H9 (cell line): ENCODE data around the gene TEAD1. TPM values are rescaled to one million over a fixed set of nuclear protein-coding genes. Genes with fewer than 3 reads are reported as not detected.

Experiments used
- DNase-seq: peaks from one replicate; pipeline ENCODE4 v3.0.0-alpha.2; 2017
- H2AFZ ChIP-seq: one replicate; pipeline ENCODE4 v1.6.1; 2013; ENCODE audit warnings: mild to moderate bottlenecking, low read length, control low read depth, moderate library complexity
- H2AK5ac ChIP-seq: 2 replicates; pipeline ENCODE4 v1.6.1; 2013; ENCODE audit warnings: low read length, control low read depth, mixed read lengths; ENCODE audit not compliant: insufficient read length
- H2BK120ac ChIP-seq: one replicate; pipeline ENCODE4 v1.6.1; 2013; ENCODE audit warnings: low read depth, mild to moderate bottlenecking, low read length, control low read depth, inconsistent platforms; ENCODE audit not compliant: poor library complexity, severe bottlenecking
- H2BK12ac ChIP-seq: 2 replicates; pipeline ENCODE4 v1.6.1; 2013; ENCODE audit warnings: low read length, control low read depth, mixed read lengths, low read depth; ENCODE audit not compliant: insufficient read length
- H2BK15ac ChIP-seq: 2 replicates; pipeline ENCODE4 v1.6.1; 2013; ENCODE audit warnings: low read depth, low read length, control low read depth
- H2BK20ac ChIP-seq: one replicate; pipeline ENCODE4 v1.6.1; 2013; ENCODE audit warnings: low read depth, mild to moderate bottlenecking, low read length, control low read depth, inconsistent platforms; ENCODE audit not compliant: poor library complexity, severe bottlenecking
- H2BK5ac ChIP-seq: 2 replicates; pipeline ENCODE4 v1.6.1; 2013; ENCODE audit warnings: low read length, control low read depth, mixed read lengths; ENCODE audit not compliant: insufficient read length
- H3K14ac ChIP-seq: 2 replicates; pipeline ENCODE4 v1.6.1; 2013; ENCODE audit warnings: low read length, control low read depth; ENCODE audit not compliant: insufficient read depth
- H3K18ac ChIP-seq: 2 replicates; pipeline ENCODE4 v1.6.1; 2013; ENCODE audit warnings: low read depth, mild to moderate bottlenecking, mixed read lengths, low read length, control low read depth; ENCODE audit not compliant: insufficient read length
- H3K23ac ChIP-seq: 2 replicates; pipeline ENCODE4 v1.6.1; 2013; ENCODE audit warnings: low read length, control low read depth, mixed read lengths, low read depth; ENCODE audit not compliant: insufficient read length
- H3K23me2 ChIP-seq: 2 replicates; pipeline ENCODE4 v1.6.1; 2013; ENCODE audit warnings: low read depth, mild to moderate bottlenecking, mixed read lengths, low read length, control low read depth; ENCODE audit not compliant: insufficient read length, poor library complexity, severe bottlenecking
- H3K27ac ChIP-seq: 2 replicates; pipeline ENCODE4 v1.5.1; 2013; ENCODE audit warnings: low read length, control low read depth, mixed read lengths, low read depth; ENCODE audit not compliant: insufficient read length
- H3K27me3 ChIP-seq: 2 replicates; pipeline ENCODE4 v1.6.1; 2013; ENCODE audit warnings: low read length, control low read depth, inconsistent platforms; ENCODE audit not compliant: insufficient read depth
- H3K4ac ChIP-seq: 2 replicates; pipeline ENCODE4 v1.6.1; 2013; ENCODE audit warnings: low read depth, mild to moderate bottlenecking, control low read depth, inconsistent platforms, low read length, moderate library complexity
- H3K4me1 ChIP-seq: 2 replicates; pipeline ENCODE4 v1.6.1; 2013; ENCODE audit warnings: low read length, control low read depth, inconsistent platforms; ENCODE audit not compliant: insufficient read depth
- H3K4me2 ChIP-seq: 2 replicates; pipeline ENCODE4 v1.6.1; 2013; ENCODE audit warnings: low read length, control low read depth, mixed read lengths; ENCODE audit not compliant: insufficient read length, insufficient read depth
- H3K56ac ChIP-seq: 2 replicates; pipeline ENCODE4 v1.6.1; 2013; ENCODE audit warnings: low read depth, mild to moderate bottlenecking, mixed read lengths, low read length, control low read depth; ENCODE audit not compliant: insufficient read length
- H3K79me1 ChIP-seq: 2 replicates; pipeline ENCODE4 v1.6.1; 2013; ENCODE audit warnings: low read depth, mild to moderate bottlenecking, moderate library complexity, low read length, control low read depth, inconsistent platforms; ENCODE audit not compliant: insufficient read depth, poor library complexity, severe bottlenecking
- H3K79me2 ChIP-seq: 2 replicates; pipeline ENCODE4 v1.6.1; 2013; ENCODE audit warnings: low read length, control low read depth, inconsistent platforms; ENCODE audit not compliant: insufficient read depth
- H3K9ac ChIP-seq: 2 replicates; pipeline ENCODE4 v1.6.1; 2013; ENCODE audit warnings: low read length, control low read depth, mixed read lengths; ENCODE audit not compliant: insufficient read length; ENCODE audit errors: extremely low read depth
- H3K9me3 ChIP-seq: one replicate; pipeline ENCODE4 v1.6.1; 2013; ENCODE audit warnings: low read depth, low read length, inconsistent platforms; ENCODE audit not compliant: control insufficient read depth
- H3T11ph ChIP-seq: one replicate; pipeline ENCODE4 v1.6.1; 2013; ENCODE audit warnings: mild to moderate bottlenecking, low read length, control low read depth, inconsistent platforms
- H4K20me1 ChIP-seq: one replicate; pipeline ENCODE4 v1.6.1; 2013; ENCODE audit not compliant: control insufficient read depth, insufficient read length, insufficient read depth
- H4K5ac ChIP-seq: 2 replicates; pipeline ENCODE4 v1.6.1; 2013; ENCODE audit warnings: low read depth, mild to moderate bottlenecking, mixed read lengths, low read length, control low read depth; ENCODE audit not compliant: insufficient read length
- H4K8ac ChIP-seq: replicated peaks from 2 replicates; pipeline ENCODE4 v1.6.1; 2013; ENCODE audit warnings: low read length, control low read depth, mixed read lengths, low read depth; ENCODE audit not compliant: insufficient read length
- H4K91ac ChIP-seq: 2 replicates; pipeline ENCODE4 v1.6.1; 2013; ENCODE audit warnings: low read depth, mild to moderate bottlenecking, moderate library complexity, mixed read lengths, low read length, control low read depth; ENCODE audit not compliant: insufficient read length
- H3K27ac Mint-ChIP-seq, 3 experiments: 2 replicates in 2 of 3; 3 replicates in 1 of 3; pipeline ENCODE4 v1.8.0; 2020 to 2021; ENCODE audit warnings: mixed read lengths in 3 of 3, mild to moderate bottlenecking in 1 of 3, moderate library complexity in 1 of 3
- H3K27me3 Mint-ChIP-seq: 2 replicates; pipeline ENCODE4 v1.8.0; 2021; ENCODE audit warnings: low read depth, mild to moderate bottlenecking, moderate library complexity, mixed read lengths
- H3K36me3 Mint-ChIP-seq, 3 experiments: 2 replicates in 2 of 3; 3 replicates in 1 of 3; pipeline ENCODE4 v1.8.0; 2020 to 2021; ENCODE audit warnings: low read depth in 3 of 3, mixed read lengths in 3 of 3; ENCODE audit not compliant: insufficient read depth in 1 of 3
- H3K4me1 Mint-ChIP-seq, 2 experiments: 2 replicates each; pipeline ENCODE4 v1.8.0; 2020; ENCODE audit warnings: mixed read lengths in 2 of 2
- H3K4me3 Mint-ChIP-seq, 2 experiments: 2 replicates in 1 of 2; 3 replicates in 1 of 2; pipeline ENCODE4 v1.8.0; 2020 to 2021; ENCODE audit warnings: mild to moderate bottlenecking in 2 of 2, mixed read lengths in 2 of 2, moderate library complexity in 1 of 2
- H3K9me3 Mint-ChIP-seq, 2 experiments: 2 replicates in 1 of 2; 3 replicates in 1 of 2; pipeline ENCODE4 v1.8.0; 2020; ENCODE audit warnings: mild to moderate bottlenecking in 2 of 2, mixed read lengths in 2 of 2, moderate library complexity in 1 of 2
- CTCF ChIP-seq: fragments of 200-600 bp; sonication (generic); conservative IDR thresholded peaks from 3 replicates; pipeline ENCODE4 v1.8.0; 2021; ENCODE audit warnings: antibody characterized with exemption, mild to moderate bottlenecking
- WGBS: extraction: QIAGEN DNeasy Blood & Tissue Kit; methylation state at CpG from one replicate; pipeline ENCODE4 v1.1.7; 2013; ENCODE audit warnings: missing lambda C conversion rate, low lambda C conversion rate, mixed read lengths; ENCODE audit not compliant: insufficient read length; ENCODE audit errors: extremely low coverage; 5-methylcytosine and 5-hydroxymethylcytosine counted together
- total RNA-seq: library from RNA; stranded (reverse); gene quantifications from 2 replicates; pipeline ENCODE4 v1.2.1, GENCODE V29; 2021

The TEAD1 gene
- total RNA-seq, 1 experiment from 2014 or later, result 75.1 TPM

- Mint-ChIP-seq H3K4me3 (no peak overlapping the region), H3K27me3 (no peaks in the 10 kb centered on the region), H3K36me3 (no peaks in the 10 kb centered on the region; a peak in 1 of 7 replicates), H3K9me3 (peaks cover 4 to 7% of the 10 kb centered on the region in 2 experiments; a peak in 3 of 5 replicates), H3K27ac (no peak overlapping the region), H3K4me1 (peaks cover 5 to 8% of the 10 kb centered on the region in 2 experiments)
- no peak overlapping the region for H3K14ac ChIP-seq
- no peak overlapping the region for H2BK120ac ChIP-seq
- H3K79me2 ChIP-seq, result no peaks in the 10 kb centered on the region
- no peak overlapping the region for H3K23ac ChIP-seq
- no peak overlapping the region for H4K8ac ChIP-seq
- no peak overlapping the region for H3K56ac ChIP-seq
- no peaks in the 10 kb centered on the region for H3K27me3 ChIP-seq
- no peak overlapping the region for H3K27ac ChIP-seq
- H4K20me1 ChIP-seq, result no peaks in the 10 kb centered on the region
- H2BK15ac ChIP-seq, result no peak overlapping the region
- WGBS, result no CpG with 5 or more reads among the region's 2 CpGs
- no peak overlapping the region for H2BK12ac ChIP-seq
- no peak overlapping the region for H4K91ac ChIP-seq
- H3T11ph ChIP-seq, result no peak overlapping the region
- no peak overlapping the region for H3K4me2 ChIP-seq
- no peak for TF ChIP-seq CTCF
- H2AK5ac ChIP-seq, result no peak overlapping the region
- no peak overlapping the region for H2BK5ac ChIP-seq
- H2BK20ac ChIP-seq, result no peak overlapping the region
- no peaks in the 10 kb centered on the region for H3K9me3 ChIP-seq
- H3K4me1 ChIP-seq, result no peaks in the 10 kb centered on the region
- no peak overlapping the region for H2AFZ ChIP-seq
- H3K23me2 ChIP-seq, result no peaks in the 10 kb centered on the region
- no peak for DNase-seq
- no peak overlapping the region for H3K4ac ChIP-seq
- H3K9ac ChIP-seq, result no peak overlapping the region
- H4K5ac ChIP-seq, result no peak overlapping the region
- no peak overlapping the region for H3K18ac ChIP-seq
- H3K79me1 ChIP-seq, result no peaks in the 10 kb centered on the region
Observed at GRCh38 chr11:12646478-12646877, 27.7 kb upstream of the TEAD1 start.
